Neural cell (in vitro differentiated cells): ENCODE results near the gene GDA.

Source experiments
- CTCF ChIP-seq: fragments of 450-650 bp; IDR thresholded peaks from 2 replicates; pipeline ENCODE4 v1.5.1; 2014; ENCODE audit warnings: antibody characterized with exemption, mild to moderate bottlenecking, moderate library complexity; ENCODE audit not compliant: poor library complexity, severe bottlenecking
- EP300 ChIP-seq: fragments of 450-650 bp; conservative IDR thresholded peaks from 2 replicates; pipeline ENCODE4 v1.6.1; 2014; ENCODE audit warnings: antibody characterized with exemption, mild to moderate bottlenecking, moderate library complexity; ENCODE audit not compliant: poor library complexity, severe bottlenecking
- EZH2 ChIP-seq: fragments of 200-600, 300-800 bp; shearing (Covaris generic), sonication (generic); IDR thresholded peaks from 2 replicates; pipeline ENCODE4 v1.6.1; 2014; ENCODE audit warnings: antibody characterized with exemption, low read length, borderline replicate concordance, mild to moderate bottlenecking; ENCODE audit not compliant: insufficient read depth, poor library complexity, severe bottlenecking
- MXI1 ChIP-seq: fragments of 450-650 bp; conservative IDR thresholded peaks from 2 replicates; pipeline ENCODE4 v1.6.1; 2014; ENCODE audit warnings: antibody characterized with exemption, mild to moderate bottlenecking; ENCODE audit not compliant: poor library complexity, severe bottlenecking
- POLR2AphosphoS5 ChIP-seq: IDR thresholded peaks from 2 replicates; pipeline ENCODE4 v1.6.1; 2012
- REST ChIP-seq: IDR thresholded peaks from 2 replicates; pipeline ENCODE4 v1.6.1; 2012; ENCODE audit warnings: borderline replicate concordance
- TAF1 ChIP-seq: IDR thresholded peaks from 2 replicates; pipeline ENCODE4 v1.6.1; 2012; ENCODE audit warnings: low read depth

GRCh38 chr9:72169178-72169577 is 19.9 kb downstream of the GDA start:
- TF ChIP-seq CTCF: no peak
- no peak for TF ChIP-seq EP300
- no peak for TF ChIP-seq EZH2
- TF ChIP-seq TAF1: no peak
- TF ChIP-seq REST: no peak
- TF ChIP-seq POLR2AphosphoS5: no peak
- TF ChIP-seq MXI1: no peak
